ENCODE measurements around the gene SEMA5A. TPM values are rescaled to one million over a fixed set of nuclear protein-coding genes. Genes with fewer than 3 reads are reported as not detected.

SEMA5A gene
- total RNA-seq, 1 experiment from 2014 or later, result 9.3 TPM

DNA sequence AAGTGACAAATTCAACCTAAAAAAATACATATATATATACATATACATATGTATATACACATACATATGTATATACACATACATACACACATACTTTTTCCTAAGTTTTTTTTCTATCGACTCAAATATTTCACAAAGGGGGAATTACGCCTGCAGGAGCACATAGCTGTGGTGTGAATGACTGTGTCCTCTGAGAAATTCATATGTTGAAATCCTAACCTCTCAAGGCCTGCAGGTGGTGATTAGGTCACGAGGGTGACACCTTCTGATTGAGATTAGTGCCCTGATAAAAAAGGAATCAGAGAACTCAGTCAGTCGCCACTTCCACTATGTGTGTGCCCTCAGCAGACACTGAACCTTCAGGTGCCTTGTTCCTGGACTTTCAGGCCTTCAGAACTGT is 248.7 kb downstream of the SEMA5A start:
- H3K36me3 Mint-ChIP-seq, result no peaks in the 10 kb centered on the region
- no peak for DNase-seq (ENCODE audit: low spot score)
- peaks cover 10% of the 10 kb centered on the region for H3K9me3 Mint-ChIP-seq
- TF ChIP-seq MXD4 (CRISPR knock-in tag; IDR thresholded peaks at IDR 0.05; ENCODE audit: borderline replicate concordance) (no peak), CBFB (CRISPR knock-in tag; IDR thresholded peaks at IDR 0.05; ENCODE audit: low read depth) (no peak), ZNF396 (CRISPR knock-in tag; IDR thresholded peaks at IDR 0.05; ENCODE audit: borderline replicate concordance) (no peak), NR1H2 (CRISPR knock-in tag; IDR thresholded peaks at IDR 0.05) (no peak), ZNF121 (CRISPR knock-in tag; IDR thresholded peaks at IDR 0.05) (no peak), SOX15 (CRISPR knock-in tag; IDR thresholded peaks at IDR 0.05) (no peak), SMAD3 (CRISPR knock-in tag; IDR thresholded peaks at IDR 0.05; ENCODE audit: borderline replicate concordance) (no peak), ZNF138 (CRISPR knock-in tag; conservative IDR thresholded peaks at IDR 0.05) (no peak), KAT7 (CRISPR knock-in tag; IDR thresholded peaks at IDR 0.05; ENCODE audit: borderline replicate concordance) (no peak), ZNF416 (CRISPR knock-in tag; IDR thresholded peaks at IDR 0.05) (no peak), ETV6 (CRISPR knock-in tag; IDR thresholded peaks at IDR 0.05) (no peak), CREM (CRISPR knock-in tag; IDR thresholded peaks at IDR 0.05) (no peak)
- TF ChIP-seq, protein P1, sequence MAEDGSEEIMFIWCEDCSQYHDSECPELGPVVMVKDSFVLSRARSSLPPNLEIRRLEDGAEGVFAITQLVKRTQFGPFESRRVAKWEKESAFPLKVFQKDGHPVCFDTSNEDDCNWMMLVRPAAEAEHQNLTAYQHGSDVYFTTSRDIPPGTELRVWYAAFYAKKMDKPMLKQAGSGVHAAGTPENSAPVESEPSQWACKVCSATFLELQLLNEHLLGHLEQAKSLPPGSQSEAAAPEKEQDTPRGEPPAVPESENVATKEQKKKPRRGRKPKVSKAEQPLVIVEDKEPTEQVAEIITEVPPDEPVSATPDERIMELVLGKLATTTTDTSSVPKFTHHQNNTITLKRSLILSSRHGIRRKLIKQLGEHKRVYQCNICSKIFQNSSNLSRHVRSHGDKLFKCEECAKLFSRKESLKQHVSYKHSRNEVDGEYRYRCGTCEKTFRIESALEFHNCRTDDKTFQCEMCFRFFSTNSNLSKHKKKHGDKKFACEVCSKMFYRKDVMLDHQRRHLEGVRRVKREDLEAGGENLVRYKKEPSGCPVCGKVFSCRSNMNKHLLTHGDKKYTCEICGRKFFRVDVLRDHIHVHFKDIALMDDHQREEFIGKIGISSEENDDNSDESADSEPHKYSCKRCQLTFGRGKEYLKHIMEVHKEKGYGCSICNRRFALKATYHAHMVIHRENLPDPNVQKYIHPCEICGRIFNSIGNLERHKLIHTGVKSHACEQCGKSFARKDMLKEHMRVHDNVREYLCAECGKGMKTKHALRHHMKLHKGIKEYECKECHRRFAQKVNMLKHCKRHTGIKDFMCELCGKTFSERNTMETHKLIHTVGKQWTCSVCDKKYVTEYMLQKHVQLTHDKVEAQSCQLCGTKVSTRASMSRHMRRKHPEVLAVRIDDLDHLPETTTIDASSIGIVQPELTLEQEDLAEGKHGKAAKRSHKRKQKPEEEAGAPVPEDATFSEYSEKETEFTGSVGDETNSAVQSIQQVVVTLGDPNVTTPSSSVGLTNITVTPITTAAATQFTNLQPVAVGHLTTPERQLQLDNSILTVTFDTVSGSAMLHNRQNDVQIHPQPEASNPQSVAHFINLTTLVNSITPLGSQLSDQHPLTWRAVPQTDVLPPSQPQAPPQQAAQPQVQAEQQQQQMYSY (CRISPR knock-in tag; IDR thresholded peaks at IDR 0.05), result no peak
- H3K27ac Mint-ChIP-seq, result no peak overlapping the region
- peaks cover 20% of the 10 kb centered on the region for H3K4me1 Mint-ChIP-seq
- H3K4me3 Mint-ChIP-seq, result no peak overlapping the region
- no peak; the same call in 1 of the 2 replicates for ATAC-seq
- POLR2A ChIA-PET, result no interaction called here
- CTCF ChIA-PET, result no interaction called here
- no peaks in the 10 kb centered on the region for H3K27me3 Mint-ChIP-seq (ENCODE audit: low read depth)

DNA sequence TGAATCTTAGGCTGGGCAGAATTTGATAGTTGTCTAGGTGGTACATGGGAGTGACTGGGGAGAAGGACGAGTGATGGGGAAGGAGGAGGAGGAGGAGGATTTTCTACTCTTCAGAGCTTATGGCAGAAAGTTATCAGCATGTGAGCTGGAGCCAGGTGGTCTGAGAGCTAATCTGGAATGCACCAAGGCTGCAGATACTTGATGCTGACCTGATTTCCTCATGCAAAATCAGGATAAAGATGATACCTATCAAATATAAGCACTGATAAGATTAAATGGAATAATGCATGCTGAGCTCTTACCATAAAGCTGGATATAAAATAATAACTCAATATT is 250.4 kb downstream of the SEMA5A start:
- peak overlapping the region; percentile 91; the same call in 1 of the 2 replicates for H3K27ac Mint-ChIP-seq
- DNase-seq (ENCODE audit: low spot score), result no peak
- ATAC-seq, result peak; percentile 70
- H3K4me3 Mint-ChIP-seq, result peak overlapping the region; percentile 42; the same call in 1 of the 2 replicates
- H3K4me1 Mint-ChIP-seq, result peaks cover 20% of the 10 kb centered on the region
- no peaks in the 10 kb centered on the region for H3K27me3 Mint-ChIP-seq (ENCODE audit: low read depth)
- CTCF ChIA-PET, result no interaction called here
- H3K36me3 Mint-ChIP-seq, result no peaks in the 10 kb centered on the region
- POLR2A ChIA-PET, result interaction anchor here (0.9 kb wide), 1 partner anchor 10 kb away, joined by 3 read pairs; no protein-coding TSS in a partner anchor
- peaks cover 7% of the 10 kb centered on the region for H3K9me3 Mint-ChIP-seq
- TF ChIP-seq ZNF396 (CRISPR knock-in tag; IDR thresholded peaks at IDR 0.05; ENCODE audit: borderline replicate concordance), result no peak
- TF ChIP-seq ZNF263 (CRISPR knock-in tag; IDR thresholded peaks at IDR 0.05; ENCODE audit: low read depth), result no peak
- TF ChIP-seq CREB1 (CRISPR knock-in tag; IDR thresholded peaks at IDR 0.05), result no peak
- TF ChIP-seq, protein P2, sequence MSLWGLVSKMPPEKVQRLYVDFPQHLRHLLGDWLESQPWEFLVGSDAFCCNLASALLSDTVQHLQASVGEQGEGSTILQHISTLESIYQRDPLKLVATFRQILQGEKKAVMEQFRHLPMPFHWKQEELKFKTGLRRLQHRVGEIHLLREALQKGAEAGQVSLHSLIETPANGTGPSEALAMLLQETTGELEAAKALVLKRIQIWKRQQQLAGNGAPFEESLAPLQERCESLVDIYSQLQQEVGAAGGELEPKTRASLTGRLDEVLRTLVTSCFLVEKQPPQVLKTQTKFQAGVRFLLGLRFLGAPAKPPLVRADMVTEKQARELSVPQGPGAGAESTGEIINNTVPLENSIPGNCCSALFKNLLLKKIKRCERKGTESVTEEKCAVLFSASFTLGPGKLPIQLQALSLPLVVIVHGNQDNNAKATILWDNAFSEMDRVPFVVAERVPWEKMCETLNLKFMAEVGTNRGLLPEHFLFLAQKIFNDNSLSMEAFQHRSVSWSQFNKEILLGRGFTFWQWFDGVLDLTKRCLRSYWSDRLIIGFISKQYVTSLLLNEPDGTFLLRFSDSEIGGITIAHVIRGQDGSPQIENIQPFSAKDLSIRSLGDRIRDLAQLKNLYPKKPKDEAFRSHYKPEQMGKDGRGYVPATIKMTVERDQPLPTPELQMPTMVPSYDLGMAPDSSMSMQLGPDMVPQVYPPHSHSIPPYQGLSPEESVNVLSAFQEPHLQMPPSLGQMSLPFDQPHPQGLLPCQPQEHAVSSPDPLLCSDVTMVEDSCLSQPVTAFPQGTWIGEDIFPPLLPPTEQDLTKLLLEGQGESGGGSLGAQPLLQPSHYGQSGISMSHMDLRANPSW (CRISPR knock-in tag; conservative IDR thresholded peaks at IDR 0.05; ENCODE audit: low read depth), result no peak
- TF ChIP-seq, protein P3, sequence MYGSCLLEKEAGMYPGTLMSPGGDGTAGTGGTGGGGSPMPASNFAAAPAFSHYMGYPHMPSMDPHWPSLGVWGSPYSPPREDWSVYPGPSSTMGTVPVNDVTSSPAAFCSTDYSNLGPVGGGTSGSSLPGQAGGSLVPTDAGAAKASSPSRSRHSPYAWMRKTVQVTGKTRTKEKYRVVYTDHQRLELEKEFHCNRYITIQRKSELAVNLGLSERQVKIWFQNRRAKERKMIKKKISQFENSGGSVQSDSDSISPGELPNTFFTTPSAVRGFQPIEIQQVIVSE (CRISPR knock-in tag; IDR thresholded peaks at IDR 0.05; ENCODE audit: borderline replicate concordance), result no peak
- TF ChIP-seq, protein P4, sequence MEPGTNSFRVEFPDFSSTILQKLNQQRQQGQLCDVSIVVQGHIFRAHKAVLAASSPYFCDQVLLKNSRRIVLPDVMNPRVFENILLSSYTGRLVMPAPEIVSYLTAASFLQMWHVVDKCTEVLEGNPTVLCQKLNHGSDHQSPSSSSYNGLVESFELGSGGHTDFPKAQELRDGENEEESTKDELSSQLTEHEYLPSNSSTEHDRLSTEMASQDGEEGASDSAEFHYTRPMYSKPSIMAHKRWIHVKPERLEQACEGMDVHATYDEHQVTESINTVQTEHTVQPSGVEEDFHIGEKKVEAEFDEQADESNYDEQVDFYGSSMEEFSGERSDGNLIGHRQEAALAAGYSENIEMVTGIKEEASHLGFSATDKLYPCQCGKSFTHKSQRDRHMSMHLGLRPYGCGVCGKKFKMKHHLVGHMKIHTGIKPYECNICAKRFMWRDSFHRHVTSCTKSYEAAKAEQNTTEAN (CRISPR knock-in tag; IDR thresholded peaks at IDR 0.05), result no peak
- TF ChIP-seq TEAD1 (CRISPR knock-in tag; IDR thresholded peaks at IDR 0.05), result no peak
- TF ChIP-seq, protein P5, sequence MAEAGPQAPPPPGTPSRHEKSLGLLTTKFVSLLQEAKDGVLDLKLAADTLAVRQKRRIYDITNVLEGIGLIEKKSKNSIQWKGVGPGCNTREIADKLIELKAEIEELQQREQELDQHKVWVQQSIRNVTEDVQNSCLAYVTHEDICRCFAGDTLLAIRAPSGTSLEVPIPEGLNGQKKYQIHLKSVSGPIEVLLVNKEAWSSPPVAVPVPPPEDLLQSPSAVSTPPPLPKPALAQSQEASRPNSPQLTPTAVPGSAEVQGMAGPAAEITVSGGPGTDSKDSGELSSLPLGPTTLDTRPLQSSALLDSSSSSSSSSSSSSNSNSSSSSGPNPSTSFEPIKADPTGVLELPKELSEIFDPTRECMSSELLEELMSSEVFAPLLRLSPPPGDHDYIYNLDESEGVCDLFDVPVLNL (CRISPR knock-in tag; IDR thresholded peaks at IDR 0.05; ENCODE audit: borderline replicate concordance, low read depth), result no peak
- no peak for TF ChIP-seq RELA (CRISPR knock-in tag; IDR thresholded peaks at IDR 0.05; ENCODE audit: borderline replicate concordance)
- no peak for TF ChIP-seq SOX15 (CRISPR knock-in tag; IDR thresholded peaks at IDR 0.05)
- TF ChIP-seq, protein P6, sequence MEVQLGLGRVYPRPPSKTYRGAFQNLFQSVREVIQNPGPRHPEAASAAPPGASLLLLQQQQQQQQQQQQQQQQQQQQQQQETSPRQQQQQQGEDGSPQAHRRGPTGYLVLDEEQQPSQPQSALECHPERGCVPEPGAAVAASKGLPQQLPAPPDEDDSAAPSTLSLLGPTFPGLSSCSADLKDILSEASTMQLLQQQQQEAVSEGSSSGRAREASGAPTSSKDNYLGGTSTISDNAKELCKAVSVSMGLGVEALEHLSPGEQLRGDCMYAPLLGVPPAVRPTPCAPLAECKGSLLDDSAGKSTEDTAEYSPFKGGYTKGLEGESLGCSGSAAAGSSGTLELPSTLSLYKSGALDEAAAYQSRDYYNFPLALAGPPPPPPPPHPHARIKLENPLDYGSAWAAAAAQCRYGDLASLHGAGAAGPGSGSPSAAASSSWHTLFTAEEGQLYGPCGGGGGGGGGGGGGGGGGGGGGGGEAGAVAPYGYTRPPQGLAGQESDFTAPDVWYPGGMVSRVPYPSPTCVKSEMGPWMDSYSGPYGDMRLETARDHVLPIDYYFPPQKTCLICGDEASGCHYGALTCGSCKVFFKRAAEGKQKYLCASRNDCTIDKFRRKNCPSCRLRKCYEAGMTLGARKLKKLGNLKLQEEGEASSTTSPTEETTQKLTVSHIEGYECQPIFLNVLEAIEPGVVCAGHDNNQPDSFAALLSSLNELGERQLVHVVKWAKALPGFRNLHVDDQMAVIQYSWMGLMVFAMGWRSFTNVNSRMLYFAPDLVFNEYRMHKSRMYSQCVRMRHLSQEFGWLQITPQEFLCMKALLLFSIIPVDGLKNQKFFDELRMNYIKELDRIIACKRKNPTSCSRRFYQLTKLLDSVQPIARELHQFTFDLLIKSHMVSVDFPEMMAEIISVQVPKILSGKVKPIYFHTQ (CRISPR knock-in tag; IDR thresholded peaks at IDR 0.05), result no peak
- TF ChIP-seq ELF4 (CRISPR knock-in tag; IDR thresholded peaks at IDR 0.05; ENCODE audit: low read depth), result no peak
- no peak for TF ChIP-seq JUN (CRISPR knock-in tag; IDR thresholded peaks at IDR 0.05)
- TF ChIP-seq GABPB1 (CRISPR knock-in tag; IDR thresholded peaks at IDR 0.05), result no peak

All from WTC11 (cell line).